NCI-H460 (cell line): ENCODE results near the gene HIRA. TPM values are rescaled to one million over a fixed set of nuclear protein-coding genes. Genes with fewer than 3 reads are reported as not detected.
A peak's percentile ranks its signal among the peaks of the same experiment; 100 is the strongest.
"Not testable (repeated sequence)": the region's sequence is repeated elsewhere in the genome, so short reads cannot be mapped to it uniquely, and the experiment has no call there.

Source experiments
- DNase-seq: peaks from one replicate; pipeline ENCODE4 v3.0.0-alpha.2; 2016; ENCODE audit warnings: low read depth; ENCODE audit errors: extremely low read depth
- total RNA-seq: library from RNA; depleted of rRNA; stranded (reverse); fragments of >200 nt; shearing (Covaris generic); gene quantifications from 2 replicates; pipeline ENCODE4 v1.2.3, GENCODE V29; 2014

The HIRA gene
- total RNA-seq, 1 experiment from 2014 or later = 10.7 TPM

DNA sequence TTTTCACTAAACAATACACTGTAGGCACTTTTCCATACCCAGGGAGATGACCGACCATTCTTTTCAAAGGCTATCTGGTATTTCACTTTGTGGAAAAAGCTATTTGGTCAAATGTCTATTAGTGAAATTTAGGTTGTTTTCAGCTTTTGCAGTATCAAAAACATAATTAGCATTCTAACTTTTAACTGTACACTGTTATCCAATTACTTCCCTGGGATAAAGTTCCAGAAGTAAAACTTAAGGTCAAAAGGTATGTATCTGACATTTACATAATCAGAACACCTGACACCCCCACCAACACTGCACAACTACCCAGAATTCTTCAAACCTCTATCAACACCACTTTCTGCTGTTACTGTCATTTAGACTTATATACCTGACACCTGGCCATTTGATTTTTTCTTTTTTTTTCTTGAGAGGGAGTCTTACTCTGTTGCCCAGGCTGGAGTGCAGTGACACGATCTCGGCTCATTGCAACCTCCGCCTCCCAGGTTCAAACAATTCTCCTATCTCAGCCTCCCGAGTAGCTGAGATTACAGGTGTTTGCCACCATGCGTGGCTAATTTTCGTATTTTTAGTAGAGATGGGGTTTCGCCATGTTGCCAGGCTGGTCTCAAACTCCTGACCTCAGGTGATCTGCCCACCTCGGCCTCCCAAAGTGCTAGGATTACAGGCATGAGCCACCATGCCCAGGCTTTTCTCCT, 13.9 kb upstream of the HIRA start:
- not testable (repeated sequence) for DNase-seq

GRCh38 chr22:19443544-19444211, 12.1 kb upstream of the HIRA start:
- DNase-seq = no peak

DNA sequence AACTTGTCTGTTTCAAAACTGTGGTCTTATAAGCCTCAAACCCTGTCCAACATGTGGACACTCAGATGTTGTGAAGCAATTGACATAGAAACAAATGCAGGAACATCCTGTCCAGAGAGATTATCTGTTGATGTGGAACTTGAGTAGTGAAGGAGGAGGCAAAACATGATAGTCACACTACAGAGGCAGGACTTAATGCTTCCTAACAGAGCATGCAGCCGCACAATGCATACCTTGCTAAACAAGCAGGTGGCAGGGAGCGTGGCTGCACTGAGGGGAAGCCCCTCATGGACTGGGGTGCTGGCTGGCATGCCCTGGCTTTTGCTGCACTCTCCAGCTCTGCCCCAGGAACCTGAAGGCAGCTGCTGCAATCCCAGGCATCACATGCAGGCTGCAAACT, 10.6 kb upstream of the HIRA start:
- no peak for DNase-seq

- DNase-seq = no peak
Observed at GRCh38 chr22:19440411-19441195, 9.1 kb upstream of the HIRA start.

GRCh38 chr22:19438298-19438697, 6.8 kb upstream of the HIRA start:
- no peak for DNase-seq

GRCh38 chr22:19436444-19437161, 5.1 kb upstream of the HIRA start:
- not testable (repeated sequence) for DNase-seq

DNA sequence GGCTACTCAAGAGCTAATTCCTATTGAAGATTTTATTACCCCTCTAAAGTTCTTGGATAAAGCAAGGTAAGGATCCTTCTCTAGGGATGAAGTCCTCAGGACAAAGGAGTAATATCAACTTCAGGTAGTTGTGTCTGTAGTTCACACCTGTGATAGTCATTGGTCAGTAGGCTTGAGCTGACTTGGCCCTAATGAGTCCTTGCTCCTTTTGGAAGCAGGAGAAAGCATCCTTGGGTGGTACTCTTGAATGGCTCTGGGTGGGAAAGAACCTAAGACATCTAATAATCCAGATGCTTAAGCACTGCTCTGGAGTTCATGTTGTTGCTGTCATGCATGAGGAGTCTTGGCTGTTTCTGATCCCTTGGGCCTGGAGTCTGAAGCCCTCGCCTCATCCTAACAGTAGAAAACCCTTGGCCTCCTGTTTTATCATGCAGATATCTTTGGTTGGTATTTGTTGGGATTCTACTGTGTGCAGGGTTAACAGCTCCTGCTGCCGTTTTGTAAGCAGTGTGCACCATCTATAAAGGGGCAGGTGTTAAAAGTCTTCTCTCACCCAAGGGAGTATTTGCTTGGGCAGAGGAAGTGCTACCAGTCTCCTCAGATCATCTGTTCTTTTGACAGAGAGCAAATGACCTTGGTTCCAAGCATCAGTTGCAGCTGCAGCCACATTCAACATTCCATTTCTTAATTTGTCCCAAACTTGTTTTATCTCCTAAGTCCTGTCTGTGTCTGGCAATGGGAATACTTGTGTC, 3.5 kb upstream of the HIRA start:
- no peak for DNase-seq

DNA sequence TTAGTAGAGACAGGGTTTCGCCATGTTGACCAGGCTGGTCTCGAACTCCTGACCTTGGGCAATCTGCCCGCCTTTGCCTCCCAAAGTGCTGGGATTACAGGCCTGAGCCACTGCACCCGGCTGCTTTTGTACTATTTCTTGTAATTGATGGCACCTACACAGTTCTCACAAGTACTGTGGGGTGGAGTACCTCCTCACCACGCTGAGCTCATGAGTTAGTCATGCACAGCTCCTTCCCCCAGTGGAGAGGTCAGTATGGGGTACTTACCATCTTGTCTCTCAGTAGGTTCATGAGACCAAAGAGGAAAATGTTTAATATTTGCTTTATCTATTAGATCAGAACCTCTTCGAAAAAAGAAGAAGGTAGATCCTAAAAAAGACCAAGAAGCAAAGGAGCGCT, 2.9 kb upstream of the HIRA start:
- DNase-seq = no peak

DNA sequence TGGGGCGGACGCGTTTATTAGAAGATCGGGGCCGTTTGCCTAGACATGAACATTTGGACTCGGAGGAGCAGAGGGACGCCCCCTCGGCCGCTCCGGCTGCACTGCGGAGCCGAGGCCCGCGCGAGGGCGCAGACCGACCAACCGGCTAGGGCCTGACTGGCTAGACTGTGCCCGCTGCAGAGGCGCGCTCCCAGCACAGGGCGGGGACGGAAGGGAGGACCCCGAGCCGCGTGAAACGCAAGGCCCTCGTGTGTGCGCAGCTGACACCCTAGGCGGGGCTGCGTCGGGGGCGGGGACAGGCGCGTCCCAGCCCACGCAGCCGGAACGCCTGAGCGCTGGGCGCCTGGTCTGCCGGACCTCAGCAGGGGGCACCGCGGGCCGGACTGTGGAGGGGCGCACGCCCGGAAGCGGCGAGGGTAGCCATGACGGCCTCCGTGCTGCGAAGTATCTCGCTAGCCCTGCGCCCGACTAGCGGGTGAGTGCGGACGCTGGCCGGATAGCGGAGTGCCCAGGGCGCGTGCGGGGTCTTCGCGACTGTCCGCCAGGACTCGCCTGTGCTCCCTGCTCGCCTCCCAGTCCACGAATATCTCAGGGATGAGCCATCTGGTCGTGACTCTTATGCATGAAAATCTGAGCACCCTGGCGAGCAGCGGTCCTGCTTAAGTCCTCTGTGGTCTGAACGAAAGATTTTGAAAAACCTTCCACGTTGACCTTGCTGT, 759 bp upstream of the HIRA start, which contains the start of gene MRPL40:
Gene MRPL40 (plus strand): TSS at position 413 of the 719 bp plus-strand sequence. CDS start 10 bp downstream, at position 423.
- peak; percentile 88 for DNase-seq

- DNase-seq = no peak
Observed at GRCh38 chr22:19430890-19431541, 517 bp downstream of the HIRA start.

GRCh38 chr22:19429950-19430889, 1.3 kb downstream of the HIRA start:
- no peak for DNase-seq

- no peak for DNase-seq
Observed at GRCh38 chr22:19424186-19424500, 7.4 kb downstream of the HIRA start.

- DNase-seq = no peak
Observed at GRCh38 chr22:19422440-19423301, 8.9 kb downstream of the HIRA start.

DNA sequence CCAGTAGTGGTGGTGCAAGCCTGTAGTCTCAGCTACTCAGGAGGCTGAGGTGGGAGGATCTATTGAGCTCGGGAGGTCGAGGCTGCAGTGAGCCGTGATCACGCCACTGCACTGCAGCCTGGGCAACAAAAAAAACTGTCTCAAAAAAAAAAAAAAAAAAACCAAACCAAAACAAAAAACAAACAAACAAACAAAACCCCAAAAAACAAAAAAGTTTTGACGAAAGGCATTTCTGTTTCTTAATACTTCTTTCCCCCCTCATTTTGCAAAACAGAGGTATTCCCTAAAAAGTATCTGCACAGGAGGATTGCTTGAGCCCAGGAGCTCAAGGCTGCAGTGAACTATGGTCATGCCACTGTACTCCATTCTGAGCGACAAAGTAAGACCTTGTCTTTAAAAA, 11.2 kb downstream of the HIRA start:
- DNase-seq = no peak

DNA sequence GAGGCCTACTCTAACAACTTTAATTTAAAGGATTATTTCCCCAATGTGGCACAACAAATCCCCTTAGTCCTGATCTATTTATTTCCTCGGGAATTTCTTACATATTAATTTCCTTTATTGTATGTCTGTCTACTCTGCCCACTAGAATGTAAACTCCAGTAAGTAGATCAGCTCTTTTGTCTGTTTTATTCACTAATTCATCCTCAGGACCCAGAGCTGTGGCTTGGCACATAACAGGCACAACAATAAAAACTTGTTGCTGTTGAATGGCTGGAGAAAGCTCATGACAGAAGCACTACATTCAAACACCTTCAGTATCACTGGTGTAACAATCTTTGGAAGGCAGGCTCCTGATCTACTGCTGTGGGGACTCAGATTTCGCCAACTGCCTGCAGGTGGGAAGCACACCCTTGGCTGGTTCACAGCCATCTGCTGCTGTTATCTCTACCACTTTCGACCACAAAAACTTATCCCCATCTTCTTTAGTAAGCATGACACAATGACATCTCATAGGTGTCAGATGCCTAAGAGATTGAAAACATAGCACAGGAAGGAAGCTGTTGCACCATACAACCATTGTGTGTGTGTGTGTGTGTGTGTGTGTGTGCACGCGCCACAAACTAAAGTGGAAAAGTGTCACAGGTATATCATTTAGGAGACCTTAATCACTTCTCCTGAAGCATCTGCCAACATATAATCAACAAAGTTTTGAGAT, 11.9 kb downstream of the HIRA start:
- DNase-seq = no peak

DNA sequence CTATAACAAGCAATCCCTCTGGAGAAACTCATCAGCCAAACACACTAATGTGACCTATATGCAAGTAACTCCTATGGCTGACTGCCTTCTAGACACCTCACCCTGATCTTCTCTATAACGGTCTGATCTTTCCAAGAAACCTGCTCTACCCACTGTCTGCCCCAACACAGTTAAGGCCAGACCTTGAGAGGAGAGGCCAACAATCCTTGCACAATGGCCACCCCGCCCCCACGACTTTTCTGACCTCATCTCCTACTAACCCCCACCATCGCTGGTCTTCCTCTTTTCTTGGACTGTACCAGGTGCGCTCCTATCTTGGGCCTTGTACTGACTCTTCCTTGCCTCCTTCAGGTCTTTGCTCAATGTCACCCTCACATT, 12.5 kb downstream of the HIRA start:
- DNase-seq = no peak
